Fibroblast of the conjunctiva (primary cell): ENCODE results near the gene IL18BP.
A peak's percentile ranks its signal among the peaks of the same experiment; 100 is the strongest.

ENCODE experiments used
- DNase-seq: peaks from one replicate; pipeline ENCODE4 v3.0.0-alpha.2; 2010; ENCODE audit warnings: low read depth

The IL18BP gene

DNA sequence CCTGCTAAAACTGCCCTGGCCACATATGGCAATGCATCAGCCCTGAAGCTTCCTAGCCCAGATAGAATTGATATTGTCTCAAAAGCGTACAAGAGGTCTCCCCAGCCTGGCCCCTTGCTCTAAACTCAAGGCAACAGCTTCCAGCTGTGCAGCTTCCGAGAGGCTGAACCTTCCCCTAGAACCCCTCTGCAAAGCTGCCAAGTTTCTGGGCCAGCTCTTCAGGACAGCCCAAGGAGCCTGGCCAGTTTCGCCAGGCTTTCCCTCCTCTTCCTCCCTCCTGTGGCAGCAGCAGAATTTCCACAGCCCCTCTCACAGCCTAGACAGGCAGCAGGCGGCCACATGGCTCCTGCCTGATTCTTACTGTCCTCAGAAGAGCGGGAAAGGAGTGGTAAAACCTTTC lies 47.1 kb downstream of the IL18BP start:
- peak; percentile 68 for DNase-seq

GRCh38 chr11:72048766-72049460 lies 50.2 kb downstream of the IL18BP start:
- DNase-seq, result no peak
